Esophagus squamous epithelium (tissue), 5 donors: ENCODE measurements around the gene WDR1. TPM values are rescaled to one million over a fixed set of nuclear protein-coding genes. Genes with fewer than 3 reads are reported as not detected.
A peak's percentile ranks its signal among the peaks of the same experiment; 100 is the strongest.

Experiments used
- DNase-seq: peaks from one replicate; lab custom pipeline; 2025; lab: John Stamatoyannopoulos, UW
- H3K27ac ChIP-seq, 4 donors: fragments of 200-600 bp; sonication (generic); one replicate each; pipeline ENCODE4 v1.5.1; 2016 to 2019; ENCODE audit warnings: mild to moderate bottlenecking in 1 of 4
- H3K27me3 ChIP-seq, 4 donors: fragments of 200-600 bp; sonication (generic); 1 replicate in 3 of 4; 2 replicates in 1 of 4; pipeline versions ENCODE4 v1.5.1 to v1.6.0; 2017 to 2021; ENCODE audit warnings: antibody characterized with exemption in 1 of 4
- H3K36me3 ChIP-seq, 3 donors: fragments of 200-600 bp; sonication (generic); one replicate each; pipeline ENCODE4 v1.5.1; 2016 to 2019
- H3K4me1 ChIP-seq, 3 donors: fragments of 200-600 bp; sonication (generic); one replicate each; pipeline ENCODE4 v1.5.1; 2017 to 2019
- H3K4me3 ChIP-seq, 4 donors: fragments of 200-600 bp; sonication (generic); 1 replicate in 3 of 4; 2 replicates in 1 of 4; pipeline ENCODE4 v1.5.1; 2016 to 2019; ENCODE audit warnings: mild to moderate bottlenecking in 2 of 4, moderate library complexity in 1 of 4
- H3K9me3 ChIP-seq, 3 donors: fragments of 200-600 bp; sonication (generic); one replicate each; pipeline ENCODE4 v1.5.1; 2016 to 2019
- CTCF ChIP-seq, 6 experiments: fragments of 450-650 bp in 4 of 6; fragments of 200-600 bp in 2 of 6; sonication (generic) in 2 of 6; IDR thresholded peaks; one replicate each; pipeline ENCODE4 v1.5.1; 2016 to 2019; ENCODE audit warnings: antibody characterized with exemption in 6 of 6, mild to moderate bottlenecking in 4 of 6, moderate library complexity in 4 of 6
- POLR2A ChIP-seq, 4 donors: fragments of 450-650 bp; IDR thresholded peaks; one replicate each; pipeline ENCODE4 v1.6.1; 2017; ENCODE audit warnings: antibody characterized with exemption in 4 of 4, mild to moderate bottlenecking in 4 of 4, moderate library complexity in 3 of 4
- WGBS, 2 donors: methylation state at CpG; one replicate each; pipeline ENCODE4 v1.1.5; 2018; 5-methylcytosine and 5-hydroxymethylcytosine counted together
- intact Hi-C: fragments of 100-400 bp; cut with DNase I; formaldehyde crosslinking; loops from one replicate; pipeline ENCODE4 v1.15.0; 2022
- total RNA-seq, 4 donors: library from RNA; depleted of rRNA; stranded (reverse); fragments of >200 nt; gene quantifications; one replicate each; pipeline ENCODE4 v1.1.0, GENCODE V29; 2016
- donor health status: DM: yes; HTN: yes; CAD: no.

The WDR1 gene
- total RNA-seq, 4 donors from 2014 or later: 131 to 203 (median 171) TPM

- Histone ChIP-seq H3K9me3 (no peaks in the 10 kb centered on the region), H3K27ac (no peak overlapping the region), H3K4me1 (peaks cover 7 to 27% (median 14%) of the 10 kb centered on the region in 3 donors), H3K4me3 (no peak overlapping the region), H3K36me3 (no peaks in the 10 kb centered on the region), H3K27me3 (no peaks in the 10 kb centered on the region)
- WGBS, 2 donors: 82 to 89% methylated on average over 12 of the region's 12 CpGs
- no peak for DNase-seq
- TF ChIP-seq CTCF (IDR thresholded peaks at IDR 0.05): no peak
- no peak for TF ChIP-seq POLR2A (IDR thresholded peaks at IDR 0.05)
- intact Hi-C loops: no loop called here
Observed at GRCh38 chr4:10122236-10122932, 5.8 kb upstream of the WDR1 start.

GRCh38 chr4:10121568-10122208 is 5.1 kb upstream of the WDR1 start:
- Histone ChIP-seq H3K9me3 (no peaks in the 10 kb centered on the region), H3K4me3 (no peak overlapping the region), H3K27ac (no peak overlapping the region), H3K27me3 (no peaks in the 10 kb centered on the region), H3K36me3 (no peaks in the 10 kb centered on the region), H3K4me1 (peaks cover 10 to 32% (median 17%) of the 10 kb centered on the region in 3 donors)
- intact Hi-C loops: no loop called here
- TF ChIP-seq POLR2A (IDR thresholded peaks at IDR 0.05): no peak
- TF ChIP-seq CTCF (IDR thresholded peaks at IDR 0.05): no peak
- DNase-seq: no peak
- 72 to 81% methylated on average over 9 of the region's 10 CpGs for WGBS, 2 donors

GRCh38 chr4:10120943-10121567 is 4.5 kb upstream of the WDR1 start:
- WGBS, 2 donors: 75 to 76% methylated on average over 11 of the region's 11 CpGs
- Histone ChIP-seq H3K27ac (no peak overlapping the region), H3K27me3 (no peaks in the 10 kb centered on the region), H3K36me3 (no peaks in the 10 kb centered on the region), H3K9me3 (no peaks in the 10 kb centered on the region), H3K4me3 (no peak overlapping the region), H3K4me1 (peaks cover 10 to 32% (median 17%) of the 10 kb centered on the region in 3 donors)
- TF ChIP-seq CTCF (IDR thresholded peaks at IDR 0.05) (no peak), POLR2A (IDR thresholded peaks at IDR 0.05) (no peak)
- intact Hi-C loops: no loop called here
- no peak for DNase-seq

GRCh38 chr4:10119773-10120172 is 3.2 kb upstream of the WDR1 start:
- no peaks in the 10 kb centered on the region for H3K9me3 ChIP-seq
- peaks cover 0 to 8% (median 7%) of the 10 kb centered on the region in 3 donors for H3K36me3 ChIP-seq
- no peak overlapping the region for H3K4me3 ChIP-seq
- peak overlapping the region in 3 of 4 donors; percentile 38 to 98 (median 47) for H3K27ac ChIP-seq
- no peaks in the 10 kb centered on the region for H3K27me3 ChIP-seq
- peaks cover 16 to 44% (median 28%) of the 10 kb centered on the region in 3 donors for H3K4me1 ChIP-seq
- 91 to 92% methylated on average over 5 to 7 of the region's 7 CpGs for WGBS, 2 donors
- no peak for DNase-seq
- intact Hi-C loops: no loop called here
- TF ChIP-seq CTCF (IDR thresholded peaks at IDR 0.05) (no peak), POLR2A (IDR thresholded peaks at IDR 0.05) (no peak)

- WGBS, 2 donors: 81 to 86% methylated on average over 8 of the region's 8 CpGs
- peaks cover 20 to 49% (median 32%) of the 10 kb centered on the region in 3 donors for H3K4me1 ChIP-seq
- H3K27me3 ChIP-seq: no peaks in the 10 kb centered on the region
- H3K9me3 ChIP-seq: no peaks in the 10 kb centered on the region
- peaks cover 0 to 13% (median 9%) of the 10 kb centered on the region in 3 donors for H3K36me3 ChIP-seq
- intact Hi-C loops: no loop called here
- no peak overlapping the region for H3K4me3 ChIP-seq
- H3K27ac ChIP-seq: peak overlapping the region in 3 of 4 donors; percentile 38 to 98 (median 47)
- no peak for TF ChIP-seq POLR2A (IDR thresholded peaks at IDR 0.05)
- no peak for TF ChIP-seq CTCF (IDR thresholded peaks at IDR 0.05)
- DNase-seq: no peak
Observed at GRCh38 chr4:10119278-10119677, 2.7 kb upstream of the WDR1 start.
